Prostate gland (tissue), 2 donors: ENCODE data around the gene TBC1D22B.

Source experiments
- POLR2A ChIP-seq: fragments of 450-650 bp; IDR thresholded peaks from one replicate; pipeline ENCODE4 v1.6.1; 2016; ENCODE audit warnings: antibody characterized with exemption, mild to moderate bottlenecking
- POLR2AphosphoS5 ChIP-seq: sonication (generic); formaldehyde crosslinking; IDR thresholded peaks from one replicate; pipeline ENCODE4 v1.6.1; 2017; ENCODE audit warnings: antibody characterized with exemption
- TF ChIP-seq, protein P1 (sequence below), 4 experiments: fragments of 200-600 bp in 2 of 4; fragments of 450-650 bp in 2 of 4; sonication (generic) in 2 of 4; IDR thresholded peaks; 1 replicate in 3 of 4; 2 replicates in 1 of 4; pipeline ENCODE4 v1.5.1; 2016 to 2019; ENCODE audit warnings: antibody characterized with exemption in 4 of 4, mild to moderate bottlenecking in 2 of 4, moderate library complexity in 2 of 4

GRCh38 chr6:37225350-37226169, 32.0 kb upstream of the TBC1D22B start:
- no peak for TF ChIP-seq POLR2A
- TF ChIP-seq, protein P1, sequence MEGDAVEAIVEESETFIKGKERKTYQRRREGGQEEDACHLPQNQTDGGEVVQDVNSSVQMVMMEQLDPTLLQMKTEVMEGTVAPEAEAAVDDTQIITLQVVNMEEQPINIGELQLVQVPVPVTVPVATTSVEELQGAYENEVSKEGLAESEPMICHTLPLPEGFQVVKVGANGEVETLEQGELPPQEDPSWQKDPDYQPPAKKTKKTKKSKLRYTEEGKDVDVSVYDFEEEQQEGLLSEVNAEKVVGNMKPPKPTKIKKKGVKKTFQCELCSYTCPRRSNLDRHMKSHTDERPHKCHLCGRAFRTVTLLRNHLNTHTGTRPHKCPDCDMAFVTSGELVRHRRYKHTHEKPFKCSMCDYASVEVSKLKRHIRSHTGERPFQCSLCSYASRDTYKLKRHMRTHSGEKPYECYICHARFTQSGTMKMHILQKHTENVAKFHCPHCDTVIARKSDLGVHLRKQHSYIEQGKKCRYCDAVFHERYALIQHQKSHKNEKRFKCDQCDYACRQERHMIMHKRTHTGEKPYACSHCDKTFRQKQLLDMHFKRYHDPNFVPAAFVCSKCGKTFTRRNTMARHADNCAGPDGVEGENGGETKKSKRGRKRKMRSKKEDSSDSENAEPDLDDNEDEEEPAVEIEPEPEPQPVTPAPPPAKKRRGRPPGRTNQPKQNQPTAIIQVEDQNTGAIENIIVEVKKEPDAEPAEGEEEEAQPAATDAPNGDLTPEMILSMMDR (IDR thresholded peaks at IDR 0.05) = no peak
- TF ChIP-seq POLR2AphosphoS5 = no peak
